Thyroid gland (tissue), 4 donors: ENCODE results near the gene CMC2. TPM values are rescaled to one million over a fixed set of nuclear protein-coding genes. Genes with fewer than 3 reads are reported as not detected.

Experiments
- DNase-seq, 2 donors: peaks; one replicate each; pipeline ENCODE4 v3.0.0-alpha.2; 2019
- H3K27ac ChIP-seq, 3 donors: fragments of 200-600 bp; sonication (generic); 1 replicate in 2 of 3; 2 replicates in 1 of 3; pipeline ENCODE4 v1.5.1; 2016 to 2019; ENCODE audit warnings: mild to moderate bottlenecking in 1 of 3, moderate library complexity in 1 of 3
- H3K27me3 ChIP-seq: fragments of 200-600 bp; sonication (generic); one replicate; pipeline ENCODE4 v1.5.1; 2019
- H3K36me3 ChIP-seq, 2 donors: fragments of 200-600 bp; sonication (generic); one replicate each; pipeline ENCODE4 v1.5.1; 2016 to 2019
- H3K4me1 ChIP-seq, 2 donors: fragments of 200-600 bp; sonication (generic); one replicate each; pipeline ENCODE4 v1.5.1; 2017 to 2019
- H3K4me3 ChIP-seq, 3 donors: fragments of 200-600 bp; sonication (generic); replicated peaks in 1 of 3; 1 replicate in 2 of 3; 2 replicates in 1 of 3; pipeline ENCODE4 v1.5.1; 2016; ENCODE audit warnings: mild to moderate bottlenecking in 1 of 3
- H3K9me3 ChIP-seq: fragments of 200-600 bp; sonication (generic); one replicate; pipeline ENCODE4 v1.5.1; 2017
- POLR2A ChIP-seq, 2 donors: fragments of 450-650 bp; IDR thresholded peaks; one replicate each; pipeline ENCODE4 v1.6.1; 2017; ENCODE audit warnings: antibody characterized with exemption in 2 of 2, mild to moderate bottlenecking in 2 of 2, moderate library complexity in 1 of 2
- WGBS, 2 donors: methylation state at CpG; one replicate each; pipeline ENCODE4 v1.1.5; 2017; 5-methylcytosine and 5-hydroxymethylcytosine counted together
- intact Hi-C: fragments of 100-400 bp; cut with DNase I; formaldehyde crosslinking; loops from one replicate; pipeline ENCODE4 v1.15.1; 2023
- total RNA-seq, 4 donors: library from RNA; depleted of rRNA; stranded (reverse); fragments of >200 nt; gene quantifications; one replicate each; pipeline ENCODE4 v1.2.3, GENCODE V29; 2016
- TF ChIP-seq, protein P1 (sequence below), 6 experiments: fragments of 200-600 bp in 3 of 6; fragments of 450-650 bp in 3 of 6; sonication (generic) in 3 of 6; IDR thresholded peaks; one replicate each; pipeline ENCODE4 v1.5.1; 2016 to 2019; ENCODE audit warnings: antibody characterized with exemption in 6 of 6, mild to moderate bottlenecking in 2 of 6, inconsistent platforms in 1 of 6, moderate library complexity in 1 of 6

CMC2 gene
- total RNA-seq, 4 donors from 2014 or later, result 36.8 to 89.1 (median 59.7) TPM

GRCh38 chr16:81003610-81004460 lies 2.9 kb downstream of the CMC2 start:
- TF ChIP-seq POLR2A (IDR thresholded peaks at IDR 0.05), result no peak
- TF ChIP-seq, protein P1, sequence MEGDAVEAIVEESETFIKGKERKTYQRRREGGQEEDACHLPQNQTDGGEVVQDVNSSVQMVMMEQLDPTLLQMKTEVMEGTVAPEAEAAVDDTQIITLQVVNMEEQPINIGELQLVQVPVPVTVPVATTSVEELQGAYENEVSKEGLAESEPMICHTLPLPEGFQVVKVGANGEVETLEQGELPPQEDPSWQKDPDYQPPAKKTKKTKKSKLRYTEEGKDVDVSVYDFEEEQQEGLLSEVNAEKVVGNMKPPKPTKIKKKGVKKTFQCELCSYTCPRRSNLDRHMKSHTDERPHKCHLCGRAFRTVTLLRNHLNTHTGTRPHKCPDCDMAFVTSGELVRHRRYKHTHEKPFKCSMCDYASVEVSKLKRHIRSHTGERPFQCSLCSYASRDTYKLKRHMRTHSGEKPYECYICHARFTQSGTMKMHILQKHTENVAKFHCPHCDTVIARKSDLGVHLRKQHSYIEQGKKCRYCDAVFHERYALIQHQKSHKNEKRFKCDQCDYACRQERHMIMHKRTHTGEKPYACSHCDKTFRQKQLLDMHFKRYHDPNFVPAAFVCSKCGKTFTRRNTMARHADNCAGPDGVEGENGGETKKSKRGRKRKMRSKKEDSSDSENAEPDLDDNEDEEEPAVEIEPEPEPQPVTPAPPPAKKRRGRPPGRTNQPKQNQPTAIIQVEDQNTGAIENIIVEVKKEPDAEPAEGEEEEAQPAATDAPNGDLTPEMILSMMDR (IDR thresholded peaks at IDR 0.05), result no peak
- intact Hi-C loops, result loop anchor here (10.0 kb wide), 2 partner anchors 71 to 311 kb away; partner anchors contain the start of genes C16orf46 and GAN
- H3K4me3 ChIP-seq, result no peak overlapping the region

DNA sequence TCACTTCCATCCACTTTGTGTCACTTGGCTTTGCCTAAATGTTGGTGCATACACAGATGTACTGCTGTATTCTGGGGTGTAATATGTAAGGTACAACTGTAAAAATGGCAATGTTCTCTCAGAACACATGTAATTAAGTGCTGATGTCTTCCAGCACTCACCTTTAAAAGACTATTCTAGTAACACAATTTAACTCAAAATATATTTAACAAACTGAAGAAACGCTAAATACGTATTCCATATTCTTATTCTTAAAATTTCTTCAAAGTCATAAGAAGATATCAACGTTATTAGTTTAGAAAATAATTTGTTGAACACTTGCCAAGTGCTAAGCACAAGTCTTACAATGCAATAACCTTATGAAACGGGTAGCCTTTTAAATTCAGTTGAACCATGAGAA lies 3.6 kb downstream of the CMC2 start:
- Histone ChIP-seq H3K4me1 (peaks cover 10 to 22% of the 10 kb centered on the region in 2 donors), H3K4me3 (no peak overlapping the region), H3K27me3 (no peaks in the 10 kb centered on the region), H3K9me3 (no peaks in the 10 kb centered on the region), H3K36me3 (no peaks in the 10 kb centered on the region), H3K27ac (no peak overlapping the region)
- intact Hi-C loops, result loop anchor here (10.0 kb wide), 2 partner anchors 72 to 312 kb away; partner anchors contain the start of genes C16orf46 and GAN
- DNase-seq, result no peak
- WGBS, 2 donors, result 83 to 86% methylated on average over 4 of the region's 4 CpGs
- TF ChIP-seq POLR2A (IDR thresholded peaks at IDR 0.05), result no peak
- TF ChIP-seq, protein P1 (IDR thresholded peaks at IDR 0.05), result no peak

More at GRCh38 chr16:81003610-81004460, 2.9 kb downstream of the CMC2 start:
- DNase-seq, result no peak
- Histone ChIP-seq H3K9me3 (no peaks in the 10 kb centered on the region), H3K27ac (peak overlapping the region in 1 of 3 donors; percentile 24), H3K27me3 (no peaks in the 10 kb centered on the region), H3K36me3 (no peaks in the 10 kb centered on the region), H3K4me1 (peaks cover 10 to 22% of the 10 kb centered on the region in 2 donors)
- WGBS, 2 donors, result 76 to 78% methylated on average over 11 of the region's 11 CpGs

GRCh38 chr16:81001330-81001729 lies 5.4 kb downstream of the CMC2 start:
- Histone ChIP-seq H3K4me3 (no peak overlapping the region), H3K9me3 (no peaks in the 10 kb centered on the region), H3K27ac (no peak overlapping the region), H3K27me3 (no peaks in the 10 kb centered on the region), H3K4me1 (peaks cover 10 to 28% of the 10 kb centered on the region in 2 donors), H3K36me3 (no peaks in the 10 kb centered on the region)
- no peak for TF ChIP-seq POLR2A (IDR thresholded peaks at IDR 0.05)
- TF ChIP-seq, protein P1 (IDR thresholded peaks at IDR 0.05), result no peak
- DNase-seq, result no peak
- intact Hi-C loops, result loop anchor here (10.0 kb wide), 2 partner anchors 73 to 313 kb away; partner anchors contain the start of genes C16orf46 and GAN
- 91 to 94% methylated on average over 5 of the region's 5 CpGs for WGBS, 2 donors

DNA sequence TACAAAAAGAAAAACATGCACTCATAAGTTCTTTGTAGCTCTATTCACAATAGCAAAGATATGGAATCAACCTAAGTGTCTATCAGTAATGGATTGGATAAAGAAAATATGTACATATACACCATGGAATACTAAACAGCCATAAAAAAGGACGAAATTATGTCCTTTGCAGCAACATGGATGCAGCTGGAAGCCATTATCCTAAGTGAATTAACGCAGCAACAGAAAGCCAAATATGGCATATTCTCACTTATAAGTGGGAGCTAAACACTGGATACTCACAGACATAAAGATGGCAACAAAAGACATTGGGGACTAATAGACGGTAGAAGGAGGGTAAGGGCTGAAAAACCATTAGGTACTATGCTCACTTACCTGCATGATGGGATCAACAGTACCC lies 5.8 kb downstream of the CMC2 start:
- Histone ChIP-seq H3K27ac (no peak overlapping the region), H3K27me3 (no peaks in the 10 kb centered on the region), H3K9me3 (no peaks in the 10 kb centered on the region), H3K4me1 (peaks cover 10 to 27% of the 10 kb centered on the region in 2 donors), H3K4me3 (no peak overlapping the region), H3K36me3 (no peaks in the 10 kb centered on the region)
- no peak for DNase-seq
- intact Hi-C loops, result loop anchor here (10.0 kb wide), 2 partner anchors 74 to 314 kb away; partner anchors contain the start of genes C16orf46 and GAN
- WGBS, 2 donors, result 94 to 98% methylated on average over 3 of the region's 3 CpGs
- no peak for TF ChIP-seq POLR2A (IDR thresholded peaks at IDR 0.05)
- TF ChIP-seq, protein P1 (IDR thresholded peaks at IDR 0.05), result no peak
